Stimulated activated CD4-positive, alpha-beta T cell treated with anti-CD3 and anti-CD28 coated beads, Interleukin-1b, Interleukin-23, amount 100 ng/mL, for 4 hours (primary cell): ENCODE measurements around the gene CYFIP2.

Experiments used
- DNase-seq, 2 donors: peaks; one replicate each; pipeline ENCODE4 v3.0.0-alpha.2; 2020; ENCODE audit warnings: low read depth in 2 of 2

The CYFIP2 gene

GRCh38 chr5:157288405-157289163, 22.7 kb downstream of the CYFIP2 start:
- DNase-seq, result no peak

DNA sequence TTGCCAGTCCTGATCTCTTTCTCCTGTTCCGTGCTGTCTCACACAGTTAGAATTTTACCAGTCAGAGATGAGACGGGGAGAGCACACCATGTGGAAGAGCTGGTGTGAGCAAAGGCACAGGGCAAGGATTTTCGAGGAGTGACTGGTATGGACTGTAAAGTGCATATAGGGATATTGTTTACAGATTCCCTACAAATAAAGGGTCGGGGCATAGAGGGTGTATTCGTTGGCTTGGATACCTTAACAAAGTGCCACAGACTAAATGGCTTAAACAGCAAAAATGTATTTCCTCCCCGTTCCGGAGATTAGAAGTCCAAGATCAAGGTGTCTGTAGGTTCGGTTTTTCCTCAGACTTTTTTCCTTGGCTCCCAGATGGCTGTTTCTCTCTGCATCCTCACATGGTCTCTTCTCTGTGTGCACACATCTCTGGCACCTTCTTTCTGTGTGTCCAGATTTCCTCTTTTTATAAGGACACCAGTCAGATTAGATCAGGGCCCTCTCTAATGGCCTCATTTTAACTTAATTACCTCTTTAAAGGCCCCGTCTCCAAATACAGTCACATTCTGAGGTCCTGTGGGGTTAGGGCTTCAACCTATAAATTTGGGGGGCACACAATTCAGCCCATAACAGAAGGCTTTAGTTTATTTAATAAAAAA, 23.4 kb downstream of the CYFIP2 start:
- no peak for DNase-seq

GRCh38 chr5:157290156-157290980, 24.4 kb downstream of the CYFIP2 start:
- DNase-seq, result no peak

DNA sequence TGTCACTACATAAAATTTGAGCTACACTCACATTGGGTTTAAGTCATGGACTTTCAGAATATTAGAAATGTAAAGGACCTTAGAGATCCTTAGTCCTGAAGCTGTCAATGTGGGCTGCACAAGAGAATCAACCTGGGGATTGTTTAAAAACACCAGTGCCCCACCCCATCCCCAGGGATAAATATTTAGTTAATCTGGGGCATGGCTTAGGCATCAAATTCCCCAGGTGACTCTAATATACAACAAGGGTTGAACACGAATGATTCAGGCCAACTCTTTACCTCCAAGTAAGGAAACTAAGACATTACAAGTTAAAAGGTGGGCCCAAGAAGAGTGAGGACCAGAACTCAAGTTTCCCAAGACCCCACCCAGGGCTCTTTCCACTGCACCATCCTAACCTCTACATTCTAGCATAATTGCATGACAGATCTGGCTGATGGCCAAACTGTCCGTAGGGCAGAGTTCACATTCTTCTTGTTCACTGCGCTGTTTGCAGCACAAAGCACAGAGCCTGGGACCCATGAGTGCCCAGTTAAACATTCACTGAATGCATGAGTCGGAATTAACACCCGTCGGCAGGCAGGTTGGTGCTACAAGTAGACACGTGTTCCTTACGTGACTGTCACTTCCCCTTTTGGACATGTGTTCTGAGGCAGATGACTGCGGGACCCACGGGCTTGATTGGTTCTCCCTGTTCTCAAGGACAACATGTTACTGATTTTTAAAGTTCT, 25.2 kb downstream of the CYFIP2 start:
- no peak for DNase-seq

GRCh38 chr5:157292599-157292998, 26.7 kb downstream of the CYFIP2 start:
- DNase-seq, result no peak

GRCh38 chr5:157294407-157295091, 28.6 kb downstream of the CYFIP2 start:
- no peak for DNase-seq

DNA sequence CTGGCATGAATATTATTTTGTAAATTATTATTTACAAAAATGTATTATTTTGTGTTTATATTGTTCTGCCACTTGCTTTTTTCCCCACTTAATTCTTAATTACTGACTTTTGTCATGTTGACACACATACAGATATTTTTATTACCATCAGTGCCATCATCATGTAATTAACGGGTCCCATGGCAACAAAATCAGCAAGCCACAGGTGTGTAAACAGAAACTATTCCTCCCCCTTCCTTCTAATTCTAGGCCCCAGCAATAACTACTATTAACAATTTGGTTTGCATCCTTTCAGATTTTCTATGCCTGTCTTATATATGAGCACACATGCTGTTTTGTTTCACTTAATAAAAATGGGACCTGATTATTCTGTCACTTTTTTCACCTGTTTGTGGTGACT, 29.3 kb downstream of the CYFIP2 start:
- DNase-seq, result no peak

DNA sequence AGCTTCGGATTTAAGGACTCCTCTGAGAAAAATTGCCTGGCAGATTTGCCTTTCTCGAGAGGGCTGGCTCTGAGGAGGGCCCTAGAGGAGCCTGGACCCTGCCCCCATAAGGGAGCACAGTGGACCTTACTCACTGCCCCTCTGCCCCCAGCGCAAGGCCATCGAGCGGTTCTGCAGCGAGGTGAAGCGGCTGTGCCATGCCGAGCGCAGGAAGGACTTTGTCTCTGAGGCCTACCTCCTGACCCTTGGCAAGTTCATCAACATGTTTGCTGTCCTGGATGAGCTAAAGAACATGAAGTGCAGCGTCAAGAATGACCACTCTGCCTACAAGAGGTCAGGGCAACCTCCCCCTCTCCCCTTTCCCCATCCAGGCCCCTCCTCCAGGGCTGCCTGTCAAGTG, 34.6 kb downstream of the CYFIP2 start:
- DNase-seq, result no peak

- no peak for DNase-seq
Measured at GRCh38 chr5:157301066-157301465, 35.1 kb downstream of the CYFIP2 start.

GRCh38 chr5:157303023-157303422, 37.1 kb downstream of the CYFIP2 start:
- no peak for DNase-seq

DNA sequence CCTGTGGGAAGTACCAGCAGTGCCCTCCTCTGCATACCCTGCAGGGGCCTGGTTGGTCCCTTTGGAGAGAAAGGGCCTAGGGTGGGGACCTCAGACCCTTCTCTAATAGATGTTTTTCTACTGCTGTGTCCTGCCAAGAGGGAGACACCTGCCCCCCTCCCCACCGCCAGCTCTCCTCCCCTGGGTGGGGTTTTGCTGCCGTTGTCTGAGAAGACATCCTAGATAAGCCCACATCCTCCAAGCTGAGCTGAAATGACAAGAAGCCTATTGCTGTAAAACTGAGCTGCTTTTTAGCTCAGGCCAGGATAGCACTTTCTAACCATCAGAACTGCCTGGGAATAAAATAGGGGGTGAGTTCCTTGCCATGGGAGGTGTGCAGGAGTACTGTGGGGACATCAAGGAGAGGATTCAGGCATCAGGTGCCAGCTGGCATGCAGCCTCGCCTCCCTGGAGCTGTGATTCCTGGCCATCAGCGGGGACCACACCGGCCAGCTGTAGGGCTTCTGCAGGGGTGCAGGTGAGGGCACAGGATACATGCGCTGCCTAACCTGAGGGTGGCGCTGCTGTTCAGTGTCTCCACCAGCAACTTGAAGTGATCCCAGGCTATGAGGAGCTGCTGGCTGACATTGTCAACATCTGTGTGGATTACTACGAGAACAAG, 37.9 kb downstream of the CYFIP2 start:
- DNase-seq, result peak in 1 of 2 donors; percentile 29

- no peak for DNase-seq
Measured at GRCh38 chr5:157306081-157306480, 40.2 kb downstream of the CYFIP2 start.

DNA sequence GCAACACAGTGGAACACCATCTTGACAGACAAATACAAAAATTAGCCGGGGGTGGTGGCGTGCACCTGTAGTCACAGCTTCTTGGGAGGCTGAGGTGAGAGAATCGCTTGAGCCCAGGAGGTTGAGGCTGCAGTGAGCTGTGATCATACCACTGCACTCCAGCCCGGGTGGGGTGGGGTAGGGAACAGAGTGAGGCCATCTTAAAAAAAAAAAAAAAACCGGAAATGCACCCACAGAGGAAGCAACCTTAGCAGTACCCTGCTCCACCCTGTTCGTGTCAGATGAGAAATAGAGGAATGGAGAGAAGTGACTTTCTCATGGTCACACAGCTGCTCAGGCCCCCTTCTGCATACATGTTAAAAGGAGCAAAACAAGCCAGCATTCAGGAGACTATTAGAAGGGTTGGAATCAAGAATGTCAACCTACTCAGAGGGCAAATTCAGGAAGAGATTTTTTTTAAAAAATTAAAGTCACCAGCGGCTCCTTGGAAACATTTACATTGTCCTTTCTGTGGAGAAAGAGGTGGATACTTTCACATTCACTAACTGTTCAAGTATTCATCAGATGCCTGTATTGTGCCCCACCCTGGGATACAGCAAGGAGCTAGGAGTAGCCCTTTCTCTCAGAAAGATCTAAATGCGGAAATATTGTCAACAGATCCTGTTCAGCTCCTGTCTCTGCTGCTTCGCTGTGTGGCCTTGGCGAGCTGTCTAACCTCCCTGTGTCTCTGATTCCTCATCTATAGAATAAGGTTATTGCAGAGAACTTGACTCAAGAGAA, 41.0 kb downstream of the CYFIP2 start:
- DNase-seq, result no peak

DNA sequence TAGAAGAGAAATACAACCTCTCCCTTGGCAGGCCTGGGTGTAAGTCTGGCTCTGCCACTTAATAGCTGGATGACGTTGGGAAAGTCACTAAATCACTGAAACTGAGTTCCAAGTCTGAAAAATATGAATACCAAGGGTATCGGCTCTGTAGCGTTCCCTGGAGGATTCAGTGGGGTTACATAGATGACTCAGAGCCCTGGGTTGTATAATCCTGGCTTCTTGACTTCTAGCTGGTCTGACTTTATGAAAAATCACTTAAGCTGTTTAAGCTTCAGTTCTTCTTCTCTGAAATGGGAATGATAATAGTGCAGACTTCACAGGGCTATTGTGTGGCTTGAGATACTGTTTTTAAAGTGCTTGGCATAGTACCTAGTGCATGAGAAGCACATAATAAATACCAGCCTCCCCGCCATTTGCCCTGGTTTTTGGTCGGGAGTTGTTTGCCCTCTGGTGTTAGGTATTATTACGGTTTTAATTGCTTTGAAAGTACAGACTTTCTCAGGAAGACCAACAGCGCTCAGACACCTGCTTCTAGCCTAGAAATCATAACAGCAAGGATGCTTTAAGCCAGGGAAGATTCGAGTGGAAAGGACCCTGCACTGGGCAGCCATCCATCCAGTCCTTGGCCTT, 43.0 kb downstream of the CYFIP2 start:
- DNase-seq, result no peak

DNA sequence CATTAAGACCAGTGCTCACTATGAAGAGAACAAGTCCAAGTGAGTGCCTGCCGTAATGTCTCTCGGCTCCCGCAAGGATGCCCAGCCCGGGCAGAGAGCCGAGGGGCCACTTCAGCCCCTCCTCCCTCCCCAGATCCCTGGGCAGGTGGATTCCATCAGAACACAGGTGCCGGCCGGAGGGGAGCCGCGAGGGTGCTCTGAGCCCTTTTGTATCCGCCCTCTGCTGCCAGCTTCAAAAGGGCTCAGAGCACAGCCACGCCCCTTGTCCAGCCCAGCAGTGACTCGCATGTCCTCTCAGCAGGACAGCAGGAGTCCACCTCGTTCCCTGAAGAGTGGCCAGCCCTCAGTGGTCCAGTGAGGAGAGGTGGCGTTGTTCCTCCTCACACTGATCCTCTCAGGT, 43.9 kb downstream of the CYFIP2 start:
- DNase-seq, result no peak

- DNase-seq, result no peak
Measured at GRCh38 chr5:157311595-157311994, 45.7 kb downstream of the CYFIP2 start.

- peak; percentile 26 to 56 for DNase-seq
Measured at GRCh38 chr5:157312492-157312891, 46.6 kb downstream of the CYFIP2 start.

DNA sequence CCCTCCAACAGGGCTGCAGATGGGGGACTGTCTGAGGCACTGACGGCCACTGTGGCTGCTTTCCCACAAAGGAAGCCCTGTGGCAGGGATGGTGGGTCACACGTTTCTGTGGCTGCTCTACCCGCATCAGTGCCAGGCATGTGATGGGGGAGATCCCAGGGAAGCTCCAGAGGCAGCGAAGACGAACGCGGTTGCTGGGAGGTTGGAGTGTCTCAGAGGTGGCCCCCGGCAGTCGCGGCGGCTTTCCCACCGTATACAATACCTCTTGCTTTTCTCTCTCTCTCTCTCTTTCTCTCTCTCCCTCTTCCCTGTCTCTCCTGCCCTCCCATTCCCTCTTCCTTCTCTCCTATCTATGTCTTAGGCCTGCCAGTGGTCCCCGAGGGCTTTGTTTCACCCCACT, 56.7 kb downstream of the CYFIP2 start:
- DNase-seq, result no peak

DNA sequence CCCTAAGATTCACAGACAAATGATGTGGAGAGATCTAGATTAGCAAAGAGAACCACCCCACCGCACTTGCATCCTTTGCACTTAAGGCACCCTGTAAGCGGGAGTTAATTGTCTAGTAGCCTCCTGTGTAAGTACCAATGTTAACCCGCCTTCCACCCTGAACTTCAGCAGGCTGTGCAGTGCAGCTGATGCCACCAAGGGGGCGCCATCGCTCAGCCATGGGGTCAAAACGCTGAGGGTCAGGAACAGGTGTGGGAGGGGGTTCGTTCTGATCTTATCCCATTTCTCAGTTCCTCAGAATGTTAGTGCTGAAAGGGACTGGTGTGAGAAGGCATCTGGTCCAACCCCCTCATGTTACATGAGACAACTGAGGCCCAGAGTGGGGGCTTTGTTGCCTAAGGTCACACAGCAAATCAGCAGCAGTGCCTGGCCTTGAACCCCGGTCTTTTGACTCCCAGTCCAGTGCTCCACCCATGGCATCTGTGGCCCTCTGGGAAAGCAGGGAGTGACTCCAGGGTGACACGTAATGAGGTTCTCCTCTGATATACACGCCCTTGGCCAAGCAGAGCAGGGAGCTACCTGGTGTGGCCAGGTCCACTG, 57.3 kb downstream of the CYFIP2 start:
- DNase-seq, result no peak
